HG03571 (cell line): ENCODE data around the gene KIFC1.
A peak's percentile ranks its signal among the peaks of the same experiment; 100 is the strongest.

Experiments
- ATAC-seq: cut with Tn5 transposase; IDR thresholded peaks from one replicate; pipeline ENCODE4 v1.9.1; 2021; ENCODE audit not compliant: unreplicated experiment

The KIFC1 gene

DNA sequence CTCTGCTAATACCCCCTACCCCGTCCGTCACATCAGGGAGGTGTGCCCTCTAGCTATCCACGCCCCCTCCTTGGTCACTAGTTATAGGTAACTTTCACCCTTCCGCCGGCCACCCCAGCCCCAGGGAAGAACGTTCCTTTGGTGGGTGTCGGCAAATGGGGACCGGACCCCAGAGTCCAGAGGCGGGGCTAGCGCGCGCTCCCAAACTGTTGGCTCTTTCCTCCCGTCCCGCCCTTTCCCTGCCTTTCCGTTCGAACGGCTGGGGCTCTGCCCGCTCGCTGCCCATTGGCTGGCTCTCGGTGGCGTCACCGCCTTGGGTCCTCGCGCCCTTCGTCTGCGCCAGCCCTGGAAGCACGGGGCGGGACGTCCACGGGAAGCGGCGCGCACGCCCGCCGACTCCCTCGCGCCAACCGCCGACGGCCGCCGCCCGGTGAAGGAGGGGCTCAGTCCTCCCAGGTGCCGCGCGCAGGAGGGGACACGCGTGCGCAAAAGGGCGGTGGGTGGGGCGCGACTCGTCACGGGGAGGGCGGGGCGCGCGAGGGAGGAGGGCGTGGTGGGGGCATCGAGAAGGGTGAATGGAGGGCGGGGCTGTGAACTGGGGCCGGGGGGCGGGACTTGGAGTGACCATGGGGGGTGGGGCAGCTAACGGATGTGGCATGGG is 18.6 kb downstream of the KIFC1 start:
- ATAC-seq, result peak; percentile 63

DNA sequence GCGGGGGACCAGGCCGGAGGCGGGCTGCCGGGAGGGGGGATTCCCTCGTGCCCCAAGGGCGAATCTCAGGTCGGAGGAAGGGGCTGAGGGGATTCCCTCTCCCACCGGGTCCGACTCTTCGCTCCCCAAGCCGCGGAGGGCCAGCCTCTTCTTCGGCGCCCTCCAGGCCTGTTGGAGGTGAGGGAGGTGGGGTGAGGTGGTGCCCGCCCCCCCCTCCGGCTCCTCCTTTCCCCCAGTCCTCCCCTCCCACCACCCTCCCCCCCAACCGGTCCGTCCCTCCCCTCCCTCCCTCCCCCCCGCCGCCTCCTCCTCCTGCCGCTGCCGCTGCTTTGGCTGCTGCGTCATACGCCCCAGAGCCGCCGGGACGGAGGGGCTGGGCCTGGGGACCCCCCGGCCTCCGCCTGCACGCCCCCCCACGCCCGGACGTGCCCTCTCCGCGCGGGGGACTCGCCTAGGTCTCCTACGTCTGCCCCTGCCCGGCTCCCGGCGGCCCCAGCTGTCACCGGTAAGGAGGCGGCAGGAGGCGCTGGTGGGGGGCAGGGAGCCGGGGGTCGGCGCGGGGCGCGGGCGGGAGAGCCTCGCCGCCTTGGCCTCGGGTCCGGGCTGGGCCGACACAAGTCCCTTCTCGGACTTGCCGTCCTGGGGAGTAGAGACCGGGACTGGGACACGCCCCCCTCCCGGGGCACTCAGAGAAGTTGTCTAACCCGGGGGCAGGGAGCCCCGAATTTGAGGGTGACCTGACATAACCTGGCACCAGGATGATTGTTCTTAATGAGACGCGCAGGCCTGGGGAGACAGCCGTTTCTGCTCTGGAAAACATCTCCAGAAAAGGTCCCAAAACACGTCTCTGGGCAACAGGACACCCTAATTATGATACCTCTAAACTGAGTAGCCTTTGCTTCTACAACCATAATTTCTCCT is 19.3 kb downstream of the KIFC1 start, which contains the start of gene PHF1:
Gene PHF1 (plus strand): TSS at position 304 of the 921 bp plus-strand sequence. CDS start 1,250 bp downstream, outside the sequence.
- peak; percentile 33 for ATAC-seq

DNA sequence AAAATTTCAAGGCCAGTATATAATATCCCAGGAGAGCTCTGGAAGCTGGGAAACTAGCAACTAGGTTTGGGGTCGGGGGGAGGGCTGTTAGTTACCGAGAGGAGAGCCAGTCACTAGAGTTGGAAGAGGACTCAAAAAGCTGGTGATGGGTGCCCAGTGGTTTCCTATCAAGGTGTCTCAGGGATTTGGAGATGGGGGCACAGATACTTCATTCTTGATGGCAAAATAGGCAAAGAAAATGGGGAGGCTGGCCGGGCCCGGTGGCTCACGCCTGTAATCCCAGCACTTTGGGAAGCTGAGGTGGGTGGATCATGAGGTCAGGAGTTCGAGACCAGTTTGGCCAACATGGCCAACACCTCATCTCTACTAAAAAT is 20.0 kb downstream of the KIFC1 start:
- no peak for ATAC-seq

DNA sequence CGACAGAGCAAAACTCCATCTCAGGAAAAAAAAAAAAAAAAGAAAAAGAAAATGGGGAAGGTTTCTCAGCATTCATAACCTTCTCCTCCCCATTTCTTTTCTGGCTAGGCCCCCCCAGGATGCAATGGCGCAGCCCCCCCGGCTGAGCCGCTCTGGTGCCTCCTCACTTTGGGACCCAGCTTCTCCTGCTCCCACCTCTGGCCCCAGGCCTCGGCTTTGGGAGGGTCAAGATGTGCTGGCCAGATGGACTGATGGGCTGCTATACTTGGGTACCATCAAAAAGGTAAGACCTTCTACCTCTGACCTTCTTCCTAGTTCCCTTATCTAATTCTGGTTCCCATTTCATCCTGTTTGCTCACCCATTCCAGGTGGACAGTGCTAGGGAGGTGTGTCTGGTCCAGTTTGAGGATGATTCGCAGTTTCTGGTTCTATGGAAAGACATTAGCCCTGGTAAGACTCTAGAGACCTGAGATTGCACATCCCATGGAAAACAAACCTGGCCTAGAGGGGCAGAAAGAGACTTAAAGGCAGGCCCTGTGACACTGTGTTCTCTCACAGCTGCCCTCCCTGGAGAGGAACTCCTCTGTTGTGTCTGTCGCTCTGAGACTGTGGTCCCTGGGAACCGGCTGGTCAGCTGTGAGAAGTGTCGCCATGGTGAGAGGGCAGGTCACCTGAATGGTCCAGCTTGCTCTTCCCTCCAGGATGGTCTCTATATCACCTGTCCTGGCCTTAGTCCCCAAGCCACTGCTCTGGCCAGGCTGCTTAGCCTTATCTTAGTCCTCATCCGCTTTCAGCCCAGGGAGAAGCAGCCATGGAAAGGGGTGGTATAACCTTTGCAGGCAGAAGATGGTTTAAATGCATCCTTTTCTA is 20.8 kb downstream of the KIFC1 start:
- ATAC-seq, result no peak

DNA sequence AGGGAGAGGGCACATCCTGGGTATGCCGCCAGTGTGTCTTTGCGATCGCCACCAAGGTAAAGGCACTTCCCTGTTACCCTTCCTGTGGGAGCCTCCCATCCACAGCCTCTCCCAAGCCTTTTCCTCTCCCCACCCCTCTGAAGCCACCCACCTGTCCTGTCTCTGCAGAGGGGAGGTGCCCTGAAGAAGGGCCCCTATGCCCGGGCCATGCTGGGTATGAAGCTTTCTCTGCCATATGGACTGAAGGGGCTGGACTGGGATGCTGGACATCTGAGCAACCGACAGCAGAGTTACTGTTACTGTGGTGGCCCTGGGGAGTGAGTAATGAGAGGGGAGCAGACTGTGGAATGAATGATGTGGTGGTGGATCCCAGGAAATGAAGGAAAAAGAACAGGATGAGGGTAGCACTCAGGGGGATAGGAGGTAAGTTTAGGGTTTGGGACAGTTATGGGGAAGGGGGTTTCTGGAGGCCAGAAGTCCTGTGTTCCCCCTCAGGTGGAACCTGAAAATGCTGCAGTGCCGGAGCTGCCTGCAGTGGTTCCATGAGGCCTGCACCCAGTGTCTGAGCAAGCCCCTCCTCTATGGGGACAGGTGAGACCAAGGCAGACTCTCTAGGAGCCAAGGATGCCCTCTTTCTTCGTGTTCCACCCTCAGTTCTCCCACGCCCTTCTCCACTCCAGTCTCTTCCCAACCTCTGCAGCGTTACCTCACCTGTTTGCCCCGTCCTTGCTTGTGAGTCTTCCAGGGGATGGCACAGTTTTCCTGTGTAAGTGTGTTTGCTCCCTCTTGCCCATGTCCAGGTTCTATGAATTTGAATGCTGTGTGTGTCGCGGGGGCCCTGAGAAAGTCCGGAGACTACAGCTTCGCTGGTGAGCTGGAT is 21.9 kb downstream of the KIFC1 start:
- no peak for ATAC-seq

DNA sequence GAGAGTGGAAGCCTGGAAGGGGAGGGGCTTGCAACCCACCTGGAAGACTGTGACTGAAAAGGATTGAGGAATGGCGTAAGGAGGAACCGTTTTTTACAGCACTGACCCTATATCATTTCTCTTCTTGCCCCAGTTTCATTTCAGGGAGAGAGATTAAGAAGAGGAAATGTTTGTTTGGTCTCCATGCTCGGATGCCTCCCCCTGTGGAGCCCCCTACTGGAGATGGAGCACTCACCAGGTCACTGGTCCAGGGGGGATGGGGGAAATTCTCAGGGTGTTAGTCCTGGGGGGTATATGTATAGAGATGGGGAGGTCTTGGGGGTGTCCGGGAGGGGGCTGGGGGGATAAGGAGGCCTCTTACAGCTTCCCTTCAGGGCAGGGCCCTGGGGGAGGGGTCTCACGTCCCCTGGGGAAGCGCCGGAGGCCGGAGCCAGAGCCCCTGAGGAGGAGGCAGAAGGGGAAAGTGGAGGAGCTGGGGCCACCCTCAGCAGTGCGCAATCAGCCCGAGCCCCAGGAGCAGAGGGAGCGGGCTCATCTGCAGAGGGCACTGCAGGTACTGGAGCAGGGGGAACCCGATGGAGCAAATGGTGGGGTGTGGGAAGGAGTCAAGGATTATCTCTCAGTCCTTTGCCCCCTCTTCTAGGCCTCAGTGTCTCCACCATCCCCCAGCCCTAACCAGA is 23.1 kb downstream of the KIFC1 start:
- ATAC-seq, result no peak

DNA sequence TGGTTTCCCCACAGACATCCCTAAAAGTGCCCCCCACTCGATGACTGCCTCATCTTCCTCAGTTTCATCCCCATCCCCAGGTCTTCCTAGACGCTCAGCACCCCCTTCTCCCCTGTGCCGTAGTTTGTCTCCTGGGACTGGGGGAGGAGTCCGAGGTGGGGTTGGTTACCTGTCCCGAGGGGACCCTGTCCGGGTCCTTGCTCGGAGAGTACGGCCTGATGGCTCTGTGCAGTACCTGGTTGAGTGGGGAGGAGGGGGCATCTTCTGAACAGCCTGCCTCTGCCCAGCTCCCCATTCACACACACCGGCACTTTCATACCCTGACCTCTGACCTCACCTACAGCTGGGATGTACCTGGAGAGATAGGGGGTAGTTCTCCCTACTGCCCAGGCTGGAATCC is 24.2 kb downstream of the KIFC1 start:
- no peak for ATAC-seq

DNA sequence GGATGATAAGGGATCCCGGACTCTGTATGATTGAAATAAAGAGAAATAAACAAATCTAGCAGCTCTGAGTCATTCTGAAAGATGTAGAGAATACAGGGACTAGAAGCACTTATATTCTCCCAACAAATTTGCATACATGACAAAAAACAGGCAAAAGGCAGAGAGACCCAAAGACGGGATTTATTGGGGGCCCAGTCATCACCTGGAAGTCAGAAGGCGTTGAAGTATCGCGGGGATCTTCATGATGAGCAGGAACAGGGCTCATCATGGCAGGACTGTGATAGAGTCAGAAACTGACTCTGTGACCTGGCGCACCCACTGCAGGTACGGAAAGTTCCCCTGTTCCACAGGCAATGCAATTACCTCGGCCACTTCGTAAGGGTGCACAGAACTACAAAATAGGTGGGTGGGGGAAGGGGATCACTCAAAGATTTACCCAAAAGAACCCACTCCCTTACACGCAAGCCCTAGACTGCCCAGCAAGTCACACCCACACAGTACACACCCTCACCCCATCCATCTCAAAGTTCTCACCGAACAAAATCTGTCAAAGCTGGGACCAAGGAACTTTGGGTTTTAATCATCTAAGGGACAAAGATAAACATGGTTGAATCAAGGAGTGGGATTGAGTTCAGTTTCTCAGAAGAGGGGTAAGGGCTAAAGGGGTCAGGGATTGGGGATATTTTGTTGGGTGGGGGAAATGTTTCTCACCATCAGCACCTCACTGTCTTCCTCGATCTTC is 24.9 kb downstream of the KIFC1 start:
- no peak for ATAC-seq

DNA sequence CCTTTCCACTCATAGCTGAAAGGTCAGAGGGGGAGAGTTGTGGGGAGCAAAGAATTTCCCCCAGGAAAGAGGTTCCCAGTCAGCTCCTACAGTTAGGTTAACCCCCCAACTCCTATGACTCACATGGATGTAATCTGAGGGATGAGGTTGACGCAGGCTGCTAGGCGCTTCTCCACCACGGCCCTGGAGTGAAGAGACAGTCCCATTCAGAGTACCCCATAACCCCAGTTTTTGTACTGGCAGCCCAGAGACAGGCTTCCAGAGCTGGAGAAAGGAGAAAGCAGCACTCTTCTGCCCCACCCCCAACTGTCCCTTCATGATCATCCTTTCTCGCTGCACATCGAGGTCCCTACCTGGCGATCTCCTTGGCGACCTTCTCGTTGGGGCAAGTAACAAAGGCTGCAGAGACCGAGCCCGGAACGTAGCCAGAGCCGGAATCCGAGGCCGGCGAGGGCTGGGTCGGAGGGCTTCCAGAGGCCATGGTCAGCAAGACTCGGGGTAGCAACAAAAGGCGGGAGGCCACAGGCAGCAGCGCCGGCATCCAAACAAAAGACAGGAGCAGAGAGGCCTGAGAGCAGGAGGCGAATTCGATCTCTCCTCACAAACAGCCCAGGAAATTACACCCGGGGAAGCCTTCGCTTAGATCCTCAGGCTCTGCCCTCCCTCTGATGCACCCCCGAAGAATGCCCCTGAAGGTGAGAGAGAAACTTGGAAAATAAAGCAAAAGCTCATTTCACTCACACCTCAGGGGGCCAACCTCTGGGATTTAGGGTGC is 25.7 kb downstream of the KIFC1 start:
- no peak for ATAC-seq

DNA sequence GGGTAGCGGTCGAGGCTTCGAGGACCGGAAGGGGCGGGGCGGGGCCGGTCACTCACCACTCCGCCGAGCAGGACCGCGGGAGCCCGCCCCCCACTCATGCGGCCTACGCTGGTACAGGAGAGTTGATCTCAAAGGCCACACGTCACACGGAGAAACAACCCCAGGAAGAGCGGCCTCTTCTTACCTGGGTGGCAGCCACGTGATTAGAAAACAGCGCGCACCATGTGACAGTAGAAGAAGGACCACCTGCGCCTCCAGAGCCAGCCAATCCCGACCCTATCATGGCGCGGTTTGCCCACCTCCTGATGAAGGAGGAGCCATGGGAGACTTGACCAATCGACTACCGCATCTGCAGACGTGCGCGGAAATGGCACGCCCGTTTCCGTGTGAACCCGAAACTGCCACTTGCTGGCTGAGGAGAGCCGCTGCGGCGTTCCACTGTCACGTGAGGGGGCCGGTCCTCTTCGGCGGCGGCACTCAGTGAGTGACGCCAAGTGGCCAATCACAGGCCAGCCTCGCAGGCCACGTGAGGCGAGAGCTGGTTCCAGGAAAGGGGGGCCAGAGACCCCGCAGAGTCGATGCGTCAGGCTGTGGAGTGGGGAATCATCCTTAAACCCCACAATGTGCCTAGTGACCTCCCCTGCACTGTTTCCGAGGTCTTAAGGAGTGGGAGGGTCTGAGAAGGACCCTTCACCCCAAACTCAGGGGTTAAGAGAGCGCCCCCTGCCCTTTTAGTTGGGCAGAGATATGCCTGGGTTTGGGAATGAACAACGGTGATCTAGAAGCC is 26.5 kb downstream of the KIFC1 start, which contains the start of gene CUTA:
Gene CUTA (minus strand): TSS at position 205 of the 787 bp plus-strand sequence. CDS start 107 bp downstream, at position 98.
- ATAC-seq, result peak; percentile 72

DNA sequence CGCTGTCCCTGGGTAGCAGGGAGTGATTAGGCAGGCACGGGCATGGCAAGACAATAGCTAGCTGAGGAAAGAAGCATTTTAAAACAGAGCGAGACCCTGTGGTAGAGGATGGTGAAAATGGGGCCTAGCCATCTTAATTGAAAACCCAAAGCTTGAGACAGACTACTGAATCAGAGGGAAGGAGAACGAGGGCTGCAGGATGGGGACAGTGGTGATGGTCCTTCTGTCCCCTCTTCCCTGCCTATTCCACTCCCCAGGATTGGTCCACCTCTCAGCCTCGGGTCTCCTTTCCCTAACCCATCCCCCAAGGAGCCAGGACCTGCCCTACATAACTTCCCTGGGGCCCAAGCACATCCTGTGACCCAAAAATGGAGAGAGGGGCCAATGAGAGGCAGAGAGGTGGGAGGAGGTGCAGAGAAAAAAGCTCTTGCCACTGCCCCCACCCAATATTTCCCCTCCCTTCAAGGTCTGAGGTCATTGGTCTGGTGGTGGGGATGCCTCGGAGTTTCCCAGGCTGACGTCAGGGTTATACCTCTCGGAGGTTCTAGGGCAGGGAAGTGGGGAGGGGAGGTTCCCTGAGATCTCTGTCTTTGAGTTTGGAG is 27.2 kb downstream of the KIFC1 start:
- ATAC-seq, result no peak

DNA sequence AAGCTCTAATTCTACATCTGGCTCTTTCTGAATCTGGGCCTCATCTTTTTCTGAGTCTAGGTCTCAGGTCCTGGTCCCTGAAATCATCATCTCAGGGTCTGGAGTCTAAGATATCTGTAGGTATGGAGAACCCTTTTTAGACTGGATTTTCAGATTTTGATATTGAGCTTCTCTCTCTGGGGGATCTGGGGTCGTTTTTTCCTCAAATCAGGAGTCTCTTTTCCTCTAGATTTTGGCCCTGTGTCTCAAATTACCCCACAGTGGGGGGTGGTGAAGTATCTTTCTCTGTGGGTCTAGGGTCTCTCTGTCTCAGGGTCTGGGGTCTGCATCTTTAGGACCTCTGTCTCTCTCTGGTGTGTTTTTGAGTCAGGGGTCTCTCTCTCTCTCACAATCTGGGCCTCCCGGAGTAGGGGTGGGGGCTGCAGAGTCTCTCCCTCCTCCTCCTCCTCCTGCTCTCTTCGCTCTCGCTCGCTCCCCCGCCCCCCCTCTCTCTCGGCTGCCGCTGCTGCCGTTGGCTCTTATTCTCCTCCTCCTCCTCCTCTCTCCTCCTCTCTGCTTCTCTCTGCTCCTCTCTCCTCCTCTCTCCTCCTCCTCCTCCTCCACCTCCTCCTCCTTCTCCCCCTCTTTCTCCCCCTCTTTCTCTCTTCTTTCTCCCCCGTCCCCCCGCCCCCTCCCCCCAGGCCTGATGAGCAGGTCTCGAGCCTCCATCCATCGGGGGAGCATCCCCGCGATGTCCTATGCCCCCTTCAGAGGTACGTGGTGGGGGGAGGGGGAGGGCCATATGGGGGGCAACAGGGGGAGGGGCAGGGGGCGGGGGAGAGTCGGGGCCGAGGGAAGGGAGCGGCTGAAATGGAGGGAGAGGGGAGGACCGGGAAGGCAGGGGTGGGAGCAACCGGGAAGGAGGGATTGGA is 28.2 kb downstream of the KIFC1 start, which contains the start of gene SYNGAP1:
Gene SYNGAP1 (plus strand): TSS at position 486 of the 911 bp plus-strand sequence. CDS start 200 bp downstream, at position 686.
- ATAC-seq, result no peak

DNA sequence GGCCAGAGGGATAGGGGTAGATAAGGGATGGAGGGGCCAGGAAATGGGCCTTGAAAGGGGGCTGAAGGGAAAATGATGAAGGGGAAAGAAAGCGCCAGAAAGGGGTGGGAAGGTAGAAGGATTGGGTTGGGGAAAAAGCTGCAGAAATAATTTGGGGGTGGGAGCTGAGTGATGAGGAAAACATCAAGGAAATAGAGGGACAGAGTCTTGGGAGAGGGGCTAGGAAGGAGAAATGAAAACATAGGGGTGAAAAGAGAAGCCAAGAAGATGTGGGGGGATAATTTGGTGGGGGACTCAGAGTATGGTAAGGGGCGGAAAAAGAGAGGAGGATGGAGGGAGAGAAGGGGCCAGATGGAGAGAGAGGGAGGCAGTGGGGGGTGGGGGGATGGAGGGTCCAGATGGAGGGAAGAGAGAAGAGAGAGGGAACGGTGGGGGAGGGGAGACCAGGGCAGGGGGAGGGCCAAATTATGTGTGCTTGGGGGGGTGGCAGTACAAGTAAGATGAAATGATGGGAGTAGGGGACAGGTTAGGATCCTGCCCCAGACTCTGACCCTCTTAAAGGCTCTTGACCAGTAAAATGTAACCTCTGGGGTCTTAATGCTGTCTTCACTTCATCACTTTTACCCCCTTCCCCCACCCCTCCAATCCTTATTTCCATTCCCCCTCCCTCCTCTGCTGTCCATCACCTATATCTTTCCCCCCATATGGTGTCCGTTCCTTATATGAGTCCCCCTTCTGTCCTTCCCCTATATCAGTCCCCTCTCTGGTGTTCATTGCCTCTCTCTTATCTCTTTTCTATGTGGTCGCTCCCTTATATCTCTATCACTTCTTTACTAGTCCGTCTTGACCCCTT is 29.1 kb downstream of the KIFC1 start:
- ATAC-seq, result no peak

DNA sequence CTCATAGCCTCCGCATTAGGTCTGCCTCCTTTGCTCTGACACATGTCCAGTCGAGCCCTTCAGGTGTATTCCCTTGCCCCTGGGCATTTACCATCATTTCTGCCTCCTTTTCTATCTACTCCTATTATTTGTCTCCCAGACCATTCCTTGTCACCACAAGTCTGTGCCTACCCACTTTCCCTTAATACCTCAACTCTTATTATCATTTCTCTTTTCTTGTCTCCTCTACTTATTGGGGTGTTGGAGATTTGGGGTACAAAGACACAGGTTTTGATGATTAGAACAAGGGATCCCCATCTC is 29.7 kb downstream of the KIFC1 start:
- no peak for ATAC-seq

DNA sequence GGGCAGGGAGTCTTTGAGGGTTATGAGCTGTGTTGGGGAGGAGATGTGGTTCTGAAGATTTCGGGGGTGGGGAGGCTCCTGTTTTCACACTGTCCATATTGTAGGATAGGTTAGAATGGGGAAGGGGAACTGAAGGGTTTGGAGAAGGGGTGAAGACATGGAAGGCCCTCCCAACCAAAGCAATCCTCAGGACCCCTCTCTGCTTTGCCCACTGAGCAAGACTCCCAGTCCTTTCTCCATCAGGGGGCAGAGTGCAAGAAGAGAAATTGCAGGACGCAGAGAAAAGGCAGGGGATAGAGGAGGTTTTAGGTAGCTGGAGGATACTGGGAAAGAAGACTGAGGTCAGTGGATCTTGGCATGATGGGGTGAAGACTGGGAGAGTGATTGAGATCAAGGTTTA is 32.2 kb downstream of the KIFC1 start:
- no peak for ATAC-seq
